ENCODE data around the gene NOXO1.

NOXO1 gene

DNA sequence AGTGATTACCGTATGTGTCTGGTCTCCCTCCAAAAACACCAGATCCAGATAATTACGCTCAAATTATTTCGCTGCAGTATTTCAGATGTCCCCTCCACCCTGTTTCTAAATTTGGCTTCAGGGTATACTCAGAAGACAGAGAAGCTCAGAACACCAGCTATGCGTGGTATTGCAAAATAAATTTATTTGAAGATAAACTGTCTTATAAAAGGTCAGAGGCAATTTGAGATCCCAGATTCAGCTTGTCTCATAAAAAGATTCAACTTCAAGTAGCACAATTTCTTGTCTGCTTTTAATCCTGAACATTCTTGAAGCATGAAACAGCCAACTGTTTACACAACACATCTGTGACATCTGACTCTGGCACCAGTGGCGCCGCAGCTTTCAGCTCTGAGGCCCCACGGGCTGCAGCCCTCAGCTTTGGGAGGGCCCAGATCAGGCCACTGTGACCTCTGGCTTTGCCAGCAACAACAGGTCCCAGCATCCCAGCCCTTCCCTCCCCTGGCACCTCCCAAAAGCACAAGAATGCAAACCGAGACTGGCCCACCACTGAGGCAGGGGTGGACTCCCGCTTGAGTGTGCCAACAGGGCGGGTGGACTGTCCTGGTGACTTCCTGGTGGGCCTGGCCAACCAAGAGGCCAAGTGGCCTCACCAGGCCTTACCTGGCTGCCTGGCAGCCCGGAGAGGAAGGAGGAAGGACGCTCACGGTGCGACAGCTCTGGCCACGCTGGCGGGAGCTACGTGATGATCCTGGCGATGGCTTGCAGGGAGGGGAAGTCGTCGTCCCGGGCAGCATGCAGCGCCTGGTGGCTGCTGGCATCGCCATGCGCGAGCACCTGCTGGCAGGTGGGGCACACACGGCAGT, 16.5 kb upstream of the NOXO1 start:
- DNase-seq (ENCODE audit: low read depth) = no peak

DNA sequence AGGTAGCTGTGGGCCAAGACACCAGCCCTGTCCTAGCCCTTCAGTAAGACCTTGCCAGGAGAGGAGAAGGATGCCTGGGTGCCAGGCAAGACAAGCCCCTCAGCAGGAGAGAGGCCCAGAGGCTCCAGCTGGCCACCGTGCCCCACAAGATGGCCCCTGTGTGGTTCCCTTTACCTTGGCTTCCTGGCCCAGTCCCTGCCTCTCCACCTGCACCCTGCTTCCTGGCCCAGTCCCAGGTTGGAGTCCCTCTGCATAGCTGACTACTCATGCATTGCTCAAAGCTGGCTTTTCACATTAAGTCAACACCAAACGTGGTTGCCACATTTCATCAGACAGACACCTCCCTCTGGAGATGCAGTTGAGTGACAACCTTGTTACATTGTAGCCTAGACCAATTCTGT, 12.5 kb upstream of the NOXO1 start:
- no peak for DNase-seq (ENCODE audit: low read depth)

DNA sequence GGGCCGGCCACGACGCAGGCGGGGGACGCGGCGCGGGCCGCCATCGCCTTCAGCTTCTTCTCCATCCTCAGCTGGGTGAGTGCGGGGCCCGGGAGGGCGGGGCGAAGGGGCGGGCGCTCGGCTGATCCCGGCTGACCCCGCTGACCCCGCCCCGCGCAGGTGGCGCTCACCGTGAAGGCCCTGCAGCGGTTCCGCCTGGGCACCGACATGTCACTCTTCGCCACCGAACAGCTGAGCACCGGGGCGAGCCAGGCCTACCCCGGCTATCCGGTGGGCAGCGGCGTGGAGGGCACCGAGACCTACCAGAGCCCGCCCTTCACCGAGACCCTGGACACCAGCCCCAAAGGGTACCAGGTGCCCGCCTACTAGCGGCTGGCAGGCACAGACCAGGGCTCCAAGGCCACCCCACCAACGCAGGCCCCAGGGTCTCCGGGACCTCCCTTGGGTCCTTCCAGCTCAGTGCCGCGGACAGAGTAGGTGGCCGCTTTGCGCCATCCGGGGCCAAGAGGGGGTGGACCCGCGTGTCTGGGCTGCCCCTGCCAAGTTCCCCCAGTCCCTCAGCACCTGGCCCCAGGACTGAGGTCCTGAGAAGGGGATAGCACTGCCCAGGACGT, 11.5 kb upstream of the NOXO1 start:
- no peak for DNase-seq (ENCODE audit: low read depth)

DNA sequence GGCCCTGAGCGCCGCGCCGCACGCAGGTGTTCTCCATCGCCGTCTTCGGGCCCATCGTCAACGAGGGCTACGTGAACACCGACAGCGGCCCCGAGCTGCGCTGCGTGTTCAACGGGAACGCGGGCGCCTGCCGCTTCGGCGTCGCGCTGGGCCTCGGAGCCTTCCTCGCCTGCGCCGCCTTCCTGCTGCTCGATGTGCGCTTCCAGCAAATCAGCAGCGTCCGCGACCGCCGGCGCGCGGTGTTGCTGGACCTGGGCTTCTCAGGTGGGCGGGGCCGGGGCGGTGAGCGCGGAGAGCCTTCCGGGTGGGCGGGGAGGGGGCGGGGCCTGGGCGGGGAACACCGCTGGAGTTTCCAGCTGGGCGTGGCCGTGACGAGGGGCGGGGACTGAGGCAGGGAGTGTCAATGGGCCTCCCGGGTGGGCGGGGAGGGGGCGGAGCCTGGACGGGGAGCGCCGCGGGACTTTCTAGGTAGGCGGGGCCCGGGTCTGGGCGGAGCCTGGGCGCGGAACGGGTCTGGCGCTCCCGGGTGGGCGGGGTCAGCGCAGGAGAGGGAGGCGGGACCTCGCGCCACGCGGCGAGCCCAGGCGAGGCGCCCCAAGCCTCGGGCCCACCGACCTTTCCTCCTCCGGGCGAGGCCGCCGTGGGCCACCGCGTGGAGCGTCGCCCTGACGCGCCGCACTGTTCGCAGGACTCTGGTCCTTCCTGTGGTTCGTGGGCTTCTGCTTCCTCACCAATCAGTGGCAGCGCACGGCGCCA, 10.9 kb upstream of the NOXO1 start:
- DNase-seq (ENCODE audit: low read depth) = peak; percentile 93

DNA sequence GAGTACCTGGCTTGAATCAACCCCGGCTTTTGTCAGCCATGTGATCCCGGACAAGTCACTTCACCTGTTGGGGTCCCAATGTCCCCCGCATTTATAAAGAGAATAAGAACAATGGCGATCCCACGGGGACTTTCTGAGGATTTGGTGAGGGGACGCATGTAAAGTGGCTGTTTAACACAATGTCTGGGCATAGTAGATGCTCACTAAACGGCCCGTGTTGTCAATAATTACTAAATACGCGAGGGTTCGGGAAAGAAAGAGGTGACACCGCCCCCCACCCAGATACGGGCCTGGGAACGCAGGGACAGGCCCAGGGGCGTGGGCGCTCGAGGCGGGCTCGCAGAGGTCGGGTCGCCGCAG, 10.3 kb upstream of the NOXO1 start:
- no peak for DNase-seq (ENCODE audit: low read depth)

DNA sequence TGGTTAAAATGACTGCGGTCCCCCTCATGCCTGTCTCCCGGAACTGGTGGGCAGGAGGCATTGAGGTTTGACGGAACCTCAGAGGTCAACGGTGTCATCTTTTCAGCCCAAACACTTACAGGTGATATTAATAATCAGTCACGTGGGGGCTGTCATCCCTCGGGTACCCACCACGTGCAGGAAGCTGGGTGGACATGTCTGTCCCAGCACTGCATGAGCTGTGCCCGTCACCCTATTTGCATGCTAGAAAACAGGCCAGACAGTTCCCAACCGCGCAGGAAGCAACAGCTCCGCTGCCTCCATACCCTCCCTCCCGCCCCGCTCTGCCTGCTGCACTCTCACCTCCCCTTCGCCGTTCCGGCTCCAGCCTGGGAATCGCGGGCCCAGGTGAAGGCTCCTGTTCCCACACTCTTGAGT, 9.9 kb upstream of the NOXO1 start:
- DNase-seq (ENCODE audit: low read depth) = no peak

DNA sequence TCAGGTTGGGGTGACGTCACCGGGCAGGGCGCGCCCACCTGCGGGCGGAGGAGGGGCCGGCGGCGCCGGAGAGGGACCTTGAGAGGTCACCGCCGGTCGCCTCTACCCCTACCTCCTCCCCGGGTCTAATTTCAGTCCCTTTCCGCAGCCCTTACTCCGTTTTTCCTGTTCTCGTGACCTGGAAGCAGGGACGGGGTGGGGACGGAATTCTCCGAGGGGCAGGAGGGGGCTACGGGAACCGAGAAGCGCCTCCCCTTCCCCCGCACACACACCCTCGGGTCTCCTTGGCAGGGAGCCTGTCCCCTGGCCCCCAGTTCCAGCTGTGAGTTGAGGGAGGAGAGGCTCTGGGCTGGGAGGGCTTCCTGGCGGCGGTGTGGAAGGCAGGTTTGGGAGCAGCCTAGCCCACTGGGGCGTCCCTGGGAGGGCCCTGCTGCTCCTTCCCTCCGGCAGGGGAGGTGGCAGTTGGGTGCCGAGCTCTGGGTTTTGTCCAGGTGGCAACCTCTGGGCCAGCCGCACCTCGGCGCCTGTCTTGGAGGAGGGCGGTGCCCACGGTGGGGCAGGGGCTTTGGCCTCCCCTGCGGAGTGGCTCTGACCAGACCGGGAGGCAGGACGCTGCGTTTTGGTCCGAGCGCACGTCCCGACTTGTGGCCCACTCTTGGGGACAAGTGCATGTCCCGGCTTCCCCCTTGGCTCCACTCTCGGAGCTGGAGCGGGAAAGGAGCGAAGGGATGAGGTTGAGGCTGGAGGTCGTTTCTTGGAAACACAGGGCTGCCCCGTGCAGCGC, 9.3 kb upstream of the NOXO1 start:
- no peak for DNase-seq (ENCODE audit: low read depth)

DNA sequence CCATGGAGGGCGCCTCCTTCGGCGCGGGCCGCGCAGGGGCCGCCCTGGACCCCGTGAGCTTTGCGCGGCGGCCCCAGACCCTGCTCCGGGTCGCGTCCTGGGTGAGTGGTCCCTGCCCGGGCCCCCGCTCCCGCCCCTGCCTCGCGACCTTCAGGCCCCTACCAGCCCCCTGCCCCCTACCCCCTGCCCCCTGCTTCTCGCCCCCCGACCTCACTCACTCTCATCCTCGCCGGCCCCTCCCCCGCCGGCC, 8.8 kb upstream of the NOXO1 start:
- no peak for DNase-seq (ENCODE audit: low read depth)

DNA sequence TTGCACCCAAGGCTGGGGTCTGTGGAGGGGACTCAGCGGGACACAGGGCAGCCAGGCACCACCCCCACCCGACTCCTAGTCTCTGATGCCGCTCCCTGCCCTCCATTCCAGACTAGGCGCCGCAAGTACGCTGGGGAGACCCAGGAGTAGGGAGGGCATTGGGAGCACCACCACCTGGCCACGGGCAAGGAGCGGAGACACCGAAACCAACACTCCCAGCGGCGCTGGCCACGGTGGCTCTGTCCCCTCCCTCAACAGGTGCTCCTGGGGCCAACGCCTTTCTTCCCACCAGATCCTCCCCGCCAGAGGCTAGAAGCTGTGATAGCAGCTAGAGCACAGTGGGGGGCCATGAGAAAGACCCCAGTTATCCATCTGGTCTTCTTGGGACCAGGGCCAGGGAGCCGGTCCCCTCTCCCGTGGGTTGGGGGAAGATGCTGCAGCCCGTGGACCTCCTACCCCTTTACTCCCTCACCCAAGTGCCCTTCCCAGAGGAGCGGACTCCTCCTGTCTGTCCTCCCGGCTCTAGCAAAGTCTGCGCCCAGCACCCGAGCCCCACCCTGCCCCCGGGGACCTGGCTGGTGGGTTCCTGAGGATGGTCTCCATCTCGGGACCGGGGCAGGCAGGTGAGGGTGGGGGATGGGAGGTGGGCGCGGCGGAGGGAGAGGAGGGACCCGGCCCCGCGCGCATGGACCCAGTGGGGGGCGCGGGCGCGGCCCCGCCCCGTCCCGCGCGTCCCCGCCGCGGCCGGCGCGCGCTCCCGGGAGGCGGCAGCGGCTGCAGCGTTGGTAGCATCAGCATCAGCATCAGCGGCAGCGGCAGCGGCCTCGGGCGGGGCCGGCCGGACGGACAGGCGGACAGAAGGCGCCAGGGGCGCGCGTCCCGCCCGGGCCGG, 8.2 kb upstream of the NOXO1 start, which contains the start of gene SYNGR3:
Gene SYNGR3 (plus strand): TSS at position 762 of the 892 bp plus-strand sequence. CDS start 133 bp downstream, outside the sequence.
- DNase-seq (ENCODE audit: low read depth) = no peak

DNA sequence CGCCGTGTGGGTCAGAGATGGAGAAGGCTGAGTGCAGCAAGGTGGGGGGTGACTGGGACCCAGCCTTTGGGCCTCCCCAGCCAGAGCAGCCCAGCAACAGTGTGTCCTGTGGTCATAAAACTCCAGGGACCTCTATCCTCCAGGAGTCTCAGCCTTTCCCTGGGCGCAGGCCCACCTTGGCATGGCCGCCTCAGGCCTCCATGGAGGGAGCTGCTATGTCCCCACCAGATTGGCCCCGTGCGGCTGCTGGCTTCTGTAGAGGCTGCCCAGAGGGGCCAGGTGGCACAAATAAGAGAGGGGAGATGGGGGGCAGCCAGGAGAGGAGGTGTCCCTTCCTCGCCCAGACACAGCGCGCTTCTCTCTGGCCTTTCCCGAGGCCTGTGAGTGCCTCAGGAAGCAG, 5.9 kb upstream of the NOXO1 start:
- DNase-seq (ENCODE audit: low read depth) = no peak

DNA sequence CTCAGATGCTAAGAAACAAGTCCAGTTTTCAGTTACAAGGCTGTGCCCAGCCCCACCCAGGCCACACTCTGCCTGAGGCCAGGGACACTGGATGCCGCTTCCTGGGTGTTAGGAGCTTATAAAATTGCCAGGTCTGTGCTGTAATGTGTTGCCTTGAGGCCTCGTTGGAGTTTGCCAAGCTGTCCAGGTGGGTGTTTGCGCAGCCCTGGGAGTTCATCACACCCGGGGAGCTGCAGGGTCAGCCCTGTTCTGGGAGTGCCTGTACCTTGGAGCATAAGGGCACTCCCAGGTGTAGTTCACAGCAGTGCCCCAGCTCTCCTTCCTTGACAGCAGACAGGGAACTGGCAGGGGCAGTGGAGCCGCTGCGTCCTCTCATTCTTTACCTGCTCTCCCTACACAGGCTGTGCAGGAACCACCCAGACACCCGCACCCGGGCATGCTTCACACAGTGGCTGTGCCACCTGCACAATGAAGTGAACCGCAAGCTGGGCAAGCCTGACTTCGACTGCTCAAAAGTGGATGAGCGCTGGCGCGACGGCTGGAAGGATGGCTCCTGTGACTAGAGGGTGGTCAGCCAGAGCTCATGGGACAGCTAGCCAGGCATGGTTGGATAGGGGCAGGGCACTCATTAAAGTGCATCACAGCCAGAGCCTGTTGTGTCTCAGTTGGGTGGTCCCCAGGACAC, 4.3 kb upstream of the NOXO1 start:
- DNase-seq (ENCODE audit: low read depth) = no peak

DNA sequence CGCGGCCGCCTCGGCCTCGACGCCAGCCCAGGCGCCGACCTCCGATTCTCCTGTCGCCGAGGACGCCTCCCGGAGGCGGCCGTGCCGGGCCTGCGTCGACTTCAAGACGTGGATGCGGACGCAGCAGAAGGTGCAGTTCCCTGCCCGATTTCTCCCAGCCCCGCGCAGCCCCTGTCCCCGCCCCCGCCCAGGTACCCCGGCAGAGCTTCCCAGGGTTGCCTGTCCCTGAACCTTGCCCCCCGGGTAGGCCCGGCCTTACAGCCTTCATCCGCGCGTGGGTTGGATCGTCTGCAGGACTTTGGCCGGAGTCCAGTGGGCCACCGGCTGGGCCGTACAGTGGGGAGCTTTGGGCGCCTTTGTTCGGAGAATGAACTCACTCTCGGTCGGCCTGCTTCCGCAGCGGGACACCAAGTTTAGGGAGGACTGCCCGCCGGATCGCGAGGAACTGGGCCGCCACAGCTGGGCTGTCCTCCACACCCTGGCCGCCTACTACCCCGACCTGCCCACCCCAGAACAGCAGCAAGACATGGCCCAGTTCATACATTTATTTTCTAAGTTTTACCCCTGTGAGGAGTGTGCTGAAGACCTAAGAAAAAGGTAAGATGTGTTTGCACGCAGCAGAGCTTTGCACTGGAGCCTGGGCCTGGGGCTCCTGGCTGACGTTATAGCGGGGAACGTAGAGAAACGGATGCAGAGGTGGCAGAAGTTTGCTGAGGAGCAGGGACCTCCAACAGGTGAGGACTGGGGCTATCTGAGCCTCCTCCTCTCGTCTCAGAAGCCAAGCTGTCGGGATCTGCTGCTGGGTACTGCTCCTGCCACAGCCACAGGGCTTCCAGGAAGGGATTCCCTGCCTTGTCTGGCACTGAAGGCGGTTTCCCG, 3.3 kb upstream of the NOXO1 start:
- DNase-seq (ENCODE audit: low read depth) = no peak

DNA sequence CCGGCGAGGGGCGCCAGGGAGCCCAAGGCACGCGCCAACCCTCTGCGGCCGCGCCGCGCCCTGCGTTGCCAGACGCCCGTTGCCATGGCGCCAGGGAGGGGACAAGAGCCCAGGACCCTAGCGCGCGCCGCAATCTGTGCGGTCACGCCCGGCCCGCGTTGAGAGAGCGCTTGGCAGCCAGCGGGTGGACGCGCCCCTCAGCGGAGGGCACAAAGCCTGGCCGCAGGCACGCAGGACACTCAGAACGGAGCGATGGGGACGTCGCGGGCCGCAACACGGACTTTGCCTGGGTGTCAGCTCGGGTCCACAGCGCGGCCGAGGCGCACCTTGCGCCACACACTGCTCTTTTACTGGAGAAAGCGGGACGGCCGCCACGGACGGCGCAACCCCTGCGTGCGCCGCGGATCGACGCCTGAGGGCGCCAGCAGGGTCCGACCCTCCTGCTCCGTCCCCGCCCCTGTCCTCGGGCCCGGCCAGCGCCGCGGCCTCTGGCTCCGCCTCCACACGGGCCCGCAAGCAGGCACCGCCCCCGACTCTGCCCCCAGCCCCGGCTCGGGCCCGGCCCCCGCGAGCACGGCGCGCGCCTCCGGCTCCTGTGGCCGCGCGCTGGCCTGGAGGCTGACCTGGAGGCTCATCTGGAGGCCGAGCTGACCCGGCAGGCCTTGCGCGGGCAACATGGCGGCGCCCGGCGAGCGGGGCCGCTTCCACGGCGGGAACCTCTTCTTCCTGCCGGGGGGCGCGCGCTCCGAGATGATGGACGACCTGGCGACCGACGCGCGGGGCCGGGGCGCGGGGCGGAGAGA, 2.5 kb upstream of the NOXO1 start, which contains the start of gene GFER:
Gene GFER (plus strand): TSS at position 650 of the 803 bp plus-strand sequence. CDS start 26 bp downstream, at position 676.
- peak; percentile 69 for DNase-seq (ENCODE audit: low read depth)

DNA sequence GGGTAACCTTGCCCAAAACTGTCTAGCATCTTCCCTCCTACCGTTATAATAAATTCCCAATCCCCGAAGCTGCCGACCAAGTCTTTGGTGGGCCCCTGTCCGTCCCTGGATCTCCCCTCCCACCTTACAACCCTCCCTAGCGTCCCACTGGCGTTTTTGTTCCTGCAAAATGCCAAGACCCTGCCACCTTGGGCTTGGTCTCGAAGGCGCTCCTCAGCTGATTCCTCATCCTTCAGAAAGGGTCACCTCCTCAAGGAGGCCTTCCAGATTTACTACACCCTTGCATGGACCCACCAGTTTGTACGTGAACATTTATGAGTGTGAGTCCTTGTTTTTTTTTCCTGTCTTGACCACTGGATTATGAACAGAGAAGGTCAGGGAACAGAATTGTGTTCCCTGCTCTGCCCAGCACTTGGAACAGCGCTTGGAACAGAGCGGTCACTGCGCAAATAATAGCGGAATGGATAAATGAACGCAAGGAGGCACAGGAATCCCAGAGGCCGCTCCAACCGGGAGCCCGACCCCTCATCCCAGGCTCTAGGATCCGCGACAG, 1.8 kb upstream of the NOXO1 start:
- no peak for DNase-seq (ENCODE audit: low read depth)

DNA sequence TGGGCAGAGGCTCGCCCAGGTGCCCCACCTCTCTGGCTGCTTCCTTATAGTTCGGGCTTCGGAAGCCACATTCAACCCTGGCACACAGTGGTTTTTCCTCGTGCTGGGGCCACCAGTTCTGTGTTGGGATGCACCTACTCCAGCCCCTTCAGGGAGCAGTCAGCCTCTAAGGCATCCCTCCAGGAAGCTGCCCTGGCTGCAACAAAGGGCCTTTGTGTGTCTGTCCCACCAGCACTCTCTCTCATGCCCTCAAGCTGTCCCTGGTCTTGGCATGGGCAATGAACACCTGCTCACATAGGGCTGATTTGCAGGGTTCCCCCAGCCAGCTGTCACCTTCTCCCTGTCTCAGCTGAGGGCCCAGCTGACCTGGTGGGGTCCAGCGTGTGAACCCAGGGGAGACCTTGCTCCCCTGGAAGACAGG, 754 bp upstream of the NOXO1 start:
- no peak for DNase-seq (ENCODE audit: low read depth)

DNA sequence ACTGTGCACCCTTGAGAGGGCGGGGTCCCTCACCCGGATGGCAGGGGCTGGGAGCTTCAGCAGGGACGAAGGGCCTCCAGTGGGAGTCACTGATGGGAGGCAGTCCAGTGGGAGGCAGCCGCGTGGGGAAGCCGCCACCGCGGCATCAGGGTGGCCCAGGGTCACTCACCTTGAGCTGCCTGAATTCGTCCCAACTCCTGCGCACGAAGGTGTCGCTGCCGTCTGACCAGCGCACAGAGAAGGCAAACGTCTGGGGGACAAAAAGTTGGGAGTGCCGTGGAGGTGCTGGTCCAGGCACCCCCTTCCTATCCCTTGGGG, 540 bp downstream of the NOXO1 start:
- no peak for DNase-seq (ENCODE audit: low read depth)

DNA sequence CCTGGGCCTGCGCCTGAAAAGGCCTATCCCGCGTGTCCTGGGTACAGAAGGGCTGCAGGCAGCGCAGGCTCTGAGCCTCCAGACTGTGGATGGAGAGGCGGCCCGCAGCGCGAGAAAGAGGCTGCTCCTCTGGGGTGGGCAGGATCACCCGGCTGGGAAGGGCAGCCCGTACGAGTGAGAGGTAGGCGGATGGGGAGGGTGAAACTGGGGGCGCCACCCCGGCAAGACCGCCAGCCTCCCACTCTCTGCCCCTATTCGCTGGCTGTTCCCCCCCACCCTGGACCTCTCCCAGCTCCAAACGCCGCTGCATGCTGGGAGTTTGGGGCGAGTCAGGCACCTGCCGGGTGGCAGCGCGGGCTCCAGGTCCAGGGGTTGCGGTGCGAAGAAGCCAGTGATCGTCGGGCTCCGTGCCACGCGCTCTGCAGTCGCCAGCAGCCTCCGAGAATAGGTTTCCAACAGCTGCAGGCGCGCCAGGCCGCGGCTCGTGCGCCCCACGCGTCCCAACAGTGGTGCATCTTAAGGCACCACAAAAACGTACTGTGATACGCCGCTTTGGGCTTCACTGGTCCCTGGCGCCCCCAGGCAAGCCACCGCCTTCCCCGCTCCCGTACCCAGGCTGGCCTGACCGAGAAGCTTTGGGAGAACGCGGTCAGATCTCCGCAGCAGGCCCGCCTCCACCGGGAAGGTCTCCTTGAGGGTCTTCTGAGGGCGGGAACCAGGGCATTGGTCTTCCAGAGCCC, 1.1 kb downstream of the NOXO1 start:
- DNase-seq (ENCODE audit: low read depth) = no peak

All from activated T-cell treated with anti-CD3 and anti-CD28 coated beads for 24 hours (primary cell).